Mammary microvascular endothelial cell (primary cell): Measurements from ENCODE around the gene GALNT15. TPM values are rescaled to one million over a fixed set of nuclear protein-coding genes. Genes with fewer than 3 reads are reported as not detected.

Experiments used
- total RNA-seq: library from RNA; depleted of rRNA; stranded (reverse); fragments of >200 nt; gene quantifications from 2 replicates; pipeline ENCODE4 v1.2.3, GENCODE V29; 2015

GALNT15 gene
- 4.4 and 5.3 TPM in 2 replicates for total RNA-seq

GRCh38 chr3:16174389-16174788 is at the start of gene GALNT15:
Gene GALNT15, plus strand, starts transcription at chr3:16174680. Its CDS starts 472 bp downstream, at chr3:16175152.

GRCh38 chr3:16264708-16265454 is 90.4 kb downstream of the GALNT15 start, which contains the start of the genes DPH3 and OXNAD1:
Gene DPH3, minus strand, starts transcription at chr3:16264943. Its CDS starts 67 bp downstream, at chr3:16264876.
Gene OXNAD1, plus strand, starts transcription at chr3:16265212. Its CDS starts 5,741 bp downstream, at chr3:16270953.

Other genes starting within 250 kb of the GALNT15 start
- 20.4 and 21.7 TPM in 2 replicates for gene DPH3, start 90.3 kb downstream of the GALNT15 start, total RNA-seq
- 8.2 and 12.6 TPM in 2 replicates for gene OXNAD1, start 90.5 kb downstream of the GALNT15 start, total RNA-seq